ENCODE data around the gene ZNF2.

Gene ZNF2

GRCh38 chr2:95231723-95232122 lies 66.1 kb downstream of the ZNF2 start:
- peak; percentile 44 for DNase-seq
- TF ChIP-seq CTCF (IDR thresholded peaks at IDR 0.05; ENCODE audit: low read depth, low read length, missing control alignments), result peak; percentile 88
- Histone ChIP-seq H3K4me3 (ENCODE audit: low read depth, low read length) (no peak overlapping the region), H3K27me3 (replicated peaks) (no peaks in the 10 kb centered on the region), H3K36me3 (replicated peaks) (no peaks in the 10 kb centered on the region), H3K27ac (no peak overlapping the region)
- in situ Hi-C loops (cut with HindIII; ENCODE audit: low pct_ligation_motif_present, low sequenced_read_pairs), result no loop called here

DNA sequence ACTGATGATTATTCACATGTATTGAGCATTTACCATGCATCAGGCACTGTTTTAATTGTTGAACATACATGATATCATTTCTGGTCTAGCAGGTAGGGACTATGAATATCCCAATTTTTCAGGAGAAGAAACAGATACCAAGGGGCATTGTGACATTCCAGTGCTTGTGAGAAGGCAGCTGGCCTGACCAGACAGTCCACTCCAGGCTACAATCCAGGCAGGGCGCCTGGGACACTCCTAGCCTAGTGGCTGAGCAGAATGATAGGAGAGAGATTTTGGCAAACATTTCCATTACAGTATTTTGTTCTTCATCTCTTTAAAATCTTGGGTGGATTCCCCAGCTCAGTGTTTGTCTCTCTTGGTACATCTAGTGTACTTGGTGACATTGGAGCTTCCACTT lies 66.6 kb downstream of the ZNF2 start:
- Histone ChIP-seq H3K4me3 (ENCODE audit: low read depth, low read length) (no peak overlapping the region), H3K27ac (no peak overlapping the region), H3K27me3 (replicated peaks) (no peaks in the 10 kb centered on the region), H3K36me3 (replicated peaks) (no peaks in the 10 kb centered on the region)
- in situ Hi-C loops (cut with HindIII; ENCODE audit: low pct_ligation_motif_present, low sequenced_read_pairs), result no loop called here
- no peak for DNase-seq
- TF ChIP-seq CTCF (IDR thresholded peaks at IDR 0.05; ENCODE audit: low read depth, low read length, missing control alignments), result no peak

Data from brain microvascular endothelial cell (primary cell).